ENCODE results near the gene APOL6.

APOL6 gene

DNA sequence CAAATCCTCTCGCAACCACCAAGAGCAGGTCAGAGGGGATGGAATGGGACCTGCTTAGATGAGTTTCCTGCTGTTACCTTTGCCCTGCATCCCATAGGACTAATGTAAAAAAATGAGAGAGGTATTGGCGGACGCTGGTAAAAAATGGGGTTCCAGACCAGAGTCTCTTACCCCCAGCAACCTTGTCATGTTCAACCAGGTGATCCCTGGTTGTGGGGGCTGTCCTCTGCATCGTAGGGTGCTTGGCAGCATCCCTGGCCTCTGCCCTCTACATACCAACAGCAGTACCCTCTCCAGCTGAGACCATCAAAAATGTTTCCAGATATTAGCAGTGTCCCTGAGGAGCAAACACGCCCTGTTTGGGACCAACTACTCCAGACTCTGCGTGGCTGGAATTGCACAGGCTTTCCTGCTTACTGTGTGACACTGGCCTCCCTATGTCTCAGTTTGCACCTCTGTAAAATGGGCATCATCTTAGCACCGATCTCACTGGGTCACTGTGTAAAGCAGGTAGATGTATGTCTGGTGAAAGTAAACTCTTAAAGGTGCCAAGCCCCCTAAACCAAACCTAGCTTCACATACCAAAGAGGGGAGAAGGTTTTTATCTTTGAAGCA, 1.5 kb downstream of the APOL6 start:
- DNase-seq (ENCODE audit: low spot score), result no peak
- in situ Hi-C loops (cut with MboI; ENCODE audit: low pct_unique_long_range_greater_than_20kb, low sequenced_read_pairs, unreplicated experiment), result no loop called here
- TF ChIP-seq CTCF (IDR thresholded peaks at IDR 0.05; ENCODE audit: extremely low read depth, insufficient read depth, missing control alignments), result no peak

- no peak for TF ChIP-seq CTCF (IDR thresholded peaks at IDR 0.05; ENCODE audit: extremely low read depth, insufficient read depth, missing control alignments)
- DNase-seq (ENCODE audit: low spot score), result no peak
- in situ Hi-C loops (cut with MboI; ENCODE audit: low pct_unique_long_range_greater_than_20kb, low sequenced_read_pairs, unreplicated experiment), result no loop called here
These were observed 2.8 kb downstream of the APOL6 start for GRCh38 chr22:35651085-35651484.

DNA sequence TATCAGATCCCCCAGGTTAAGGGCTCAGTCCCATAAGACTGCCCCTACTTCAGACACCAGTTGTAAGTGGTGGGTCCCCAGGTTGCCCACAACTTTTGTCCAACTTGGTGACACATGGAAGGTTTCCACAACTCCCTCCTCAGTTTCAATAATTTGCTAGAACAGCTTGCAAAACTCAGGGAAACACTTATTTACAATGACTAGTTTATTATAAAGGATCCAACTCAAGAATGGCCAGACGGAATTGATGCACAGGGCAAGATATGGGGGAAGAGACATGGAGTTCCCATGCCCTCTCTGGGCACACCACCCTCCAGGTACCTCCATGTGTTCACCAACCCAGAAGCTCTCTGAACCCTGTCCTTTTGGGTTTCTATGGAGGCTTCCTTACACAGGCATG, 5.6 kb downstream of the APOL6 start:
- no peak for DNase-seq (ENCODE audit: low spot score)
- no peak for TF ChIP-seq CTCF (IDR thresholded peaks at IDR 0.05; ENCODE audit: extremely low read depth, insufficient read depth, missing control alignments)
- in situ Hi-C loops (cut with MboI; ENCODE audit: low pct_unique_long_range_greater_than_20kb, low sequenced_read_pairs, unreplicated experiment), result no loop called here

- DNase-seq (ENCODE audit: low spot score), result no peak
- in situ Hi-C loops (cut with MboI; ENCODE audit: low pct_unique_long_range_greater_than_20kb, low sequenced_read_pairs, unreplicated experiment), result no loop called here
- TF ChIP-seq CTCF (IDR thresholded peaks at IDR 0.05; ENCODE audit: extremely low read depth, insufficient read depth, missing control alignments), result no peak
These were observed 8.1 kb downstream of the APOL6 start for GRCh38 chr22:35656284-35656752.

DNA sequence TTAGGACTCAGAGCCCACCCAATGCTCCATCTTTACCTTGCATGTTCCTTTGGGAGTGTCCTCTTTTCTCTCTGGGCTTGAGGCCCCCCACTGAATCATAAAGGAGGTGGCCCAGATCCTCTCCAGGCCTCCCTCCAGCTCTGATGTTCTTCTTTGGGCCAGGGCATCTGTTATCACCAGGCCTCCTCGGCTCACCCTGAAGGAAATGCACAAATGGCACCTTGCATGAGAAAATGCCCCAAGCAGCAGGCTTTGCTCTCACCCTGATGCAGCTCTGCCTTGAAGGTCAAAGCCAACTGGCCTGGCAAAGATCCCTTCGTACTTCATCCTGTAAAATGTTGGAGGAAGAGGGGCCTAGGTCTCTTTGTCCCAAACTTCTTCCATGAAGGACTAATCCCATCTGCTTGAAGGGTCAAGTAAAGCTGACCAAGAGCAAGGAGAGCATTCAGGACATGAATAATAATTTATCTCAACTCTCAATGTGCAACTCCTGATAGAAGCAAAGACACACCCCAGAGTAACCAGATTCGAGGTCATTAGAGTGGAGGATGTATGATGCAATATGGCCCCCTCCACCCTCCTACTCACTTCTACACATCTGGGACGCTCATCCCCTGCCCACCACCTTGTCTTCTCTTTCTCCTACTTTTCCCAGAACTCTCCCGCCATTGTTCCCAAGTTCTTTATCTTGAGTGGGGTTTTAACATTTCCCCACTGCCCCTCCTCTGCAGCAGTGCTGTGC, 9.5 kb downstream of the APOL6 start:
- DNase-seq (ENCODE audit: low spot score), result no peak
- no peak for TF ChIP-seq CTCF (IDR thresholded peaks at IDR 0.05; ENCODE audit: extremely low read depth, insufficient read depth, missing control alignments)
- in situ Hi-C loops (cut with MboI; ENCODE audit: low pct_unique_long_range_greater_than_20kb, low sequenced_read_pairs, unreplicated experiment), result no loop called here

DNA sequence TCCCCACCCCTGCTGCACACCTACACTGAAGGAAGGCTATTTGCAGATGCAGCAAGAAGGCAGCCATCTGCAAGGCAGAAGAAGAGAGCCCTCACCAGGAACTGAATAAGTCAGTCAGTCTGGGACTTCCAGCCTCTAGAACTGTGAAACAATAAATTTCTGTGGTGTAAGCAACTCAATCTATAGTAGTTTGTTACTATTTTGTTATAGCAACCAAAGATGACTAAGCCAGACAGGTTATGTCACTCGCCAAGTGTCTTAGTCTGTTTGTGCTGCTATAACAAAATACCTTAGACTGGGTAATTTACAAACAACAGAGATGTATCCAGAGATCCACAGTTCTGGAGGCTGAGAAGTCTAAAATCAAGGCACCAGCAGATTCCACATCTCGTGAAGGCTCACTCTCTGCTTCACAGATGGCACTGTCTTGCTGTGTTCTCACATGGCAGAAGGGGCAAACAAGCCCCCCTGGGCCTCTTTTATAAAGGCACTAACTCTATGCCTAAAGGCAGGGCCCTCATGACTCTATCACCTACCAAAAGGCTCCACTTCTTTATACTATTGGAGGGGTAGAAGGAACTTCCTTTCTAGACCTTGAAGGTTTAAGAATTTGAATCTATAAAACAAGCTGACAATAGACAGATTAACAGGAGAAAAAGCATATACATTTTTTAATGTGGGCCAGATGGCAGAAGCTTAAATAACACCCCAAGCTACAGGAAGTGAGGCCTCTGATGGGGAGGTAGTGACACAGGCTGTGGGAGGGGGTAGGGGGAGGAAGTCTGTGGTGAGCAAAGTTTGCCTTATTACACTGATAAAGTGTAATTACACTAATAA, 12.3 kb downstream of the APOL6 start:
- DNase-seq (ENCODE audit: low spot score), result no peak
- no peak for TF ChIP-seq CTCF (IDR thresholded peaks at IDR 0.05; ENCODE audit: extremely low read depth, insufficient read depth, missing control alignments)
- in situ Hi-C loops (cut with MboI; ENCODE audit: low pct_unique_long_range_greater_than_20kb, low sequenced_read_pairs, unreplicated experiment), result no loop called here

All from GM13977 (cell line).